GM20000 (cell line): ENCODE results near the gene SF3A1.
"Not testable (repeated sequence)": the region's sequence is repeated elsewhere in the genome, so short reads cannot be mapped to it uniquely, and the experiment has no call there.

ENCODE experiments used
- DNase-seq: peaks from one replicate; pipeline ENCODE4 v3.0.0; 2012; ENCODE audit warnings: low spot score
- TF ChIP-seq, protein P1 (sequence below): IDR thresholded peaks from 2 replicates; pipeline ENCODE4 v1.5.1; 2012; ENCODE audit warnings: mild to moderate bottlenecking, control low read depth; ENCODE audit errors: extremely low read depth, missing control alignments

SF3A1 gene

DNA sequence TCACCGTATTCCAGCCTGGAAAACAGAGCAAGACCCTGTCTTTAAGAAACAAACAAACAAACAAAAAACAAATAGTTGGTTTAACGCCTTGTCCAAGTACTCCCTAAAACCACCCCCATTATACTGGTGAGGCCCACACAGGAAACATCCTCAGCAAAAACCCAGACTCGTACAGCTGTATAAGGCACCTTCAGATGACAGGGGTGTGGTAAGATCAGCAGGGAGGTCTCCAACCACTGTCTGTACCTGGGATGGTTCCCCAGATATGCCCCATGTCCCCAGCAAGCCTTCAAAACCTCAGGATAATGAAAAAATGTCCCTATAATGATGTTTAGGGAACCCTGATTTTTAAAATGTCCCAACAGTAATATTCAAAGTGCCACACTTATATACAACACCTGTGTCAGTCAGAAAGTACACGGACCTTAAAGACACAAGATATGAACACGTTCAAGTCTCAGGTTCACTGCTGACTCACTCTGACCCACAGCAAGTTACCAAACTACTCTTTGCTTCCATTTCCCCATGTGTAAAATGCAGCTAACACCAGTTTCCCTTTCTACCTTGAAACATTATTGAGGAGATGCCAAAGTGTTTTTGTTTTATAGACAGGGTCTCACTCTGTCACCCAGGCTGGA, 9.3 kb downstream of the SF3A1 start:
- DNase-seq = no peak
- TF ChIP-seq, protein P1, sequence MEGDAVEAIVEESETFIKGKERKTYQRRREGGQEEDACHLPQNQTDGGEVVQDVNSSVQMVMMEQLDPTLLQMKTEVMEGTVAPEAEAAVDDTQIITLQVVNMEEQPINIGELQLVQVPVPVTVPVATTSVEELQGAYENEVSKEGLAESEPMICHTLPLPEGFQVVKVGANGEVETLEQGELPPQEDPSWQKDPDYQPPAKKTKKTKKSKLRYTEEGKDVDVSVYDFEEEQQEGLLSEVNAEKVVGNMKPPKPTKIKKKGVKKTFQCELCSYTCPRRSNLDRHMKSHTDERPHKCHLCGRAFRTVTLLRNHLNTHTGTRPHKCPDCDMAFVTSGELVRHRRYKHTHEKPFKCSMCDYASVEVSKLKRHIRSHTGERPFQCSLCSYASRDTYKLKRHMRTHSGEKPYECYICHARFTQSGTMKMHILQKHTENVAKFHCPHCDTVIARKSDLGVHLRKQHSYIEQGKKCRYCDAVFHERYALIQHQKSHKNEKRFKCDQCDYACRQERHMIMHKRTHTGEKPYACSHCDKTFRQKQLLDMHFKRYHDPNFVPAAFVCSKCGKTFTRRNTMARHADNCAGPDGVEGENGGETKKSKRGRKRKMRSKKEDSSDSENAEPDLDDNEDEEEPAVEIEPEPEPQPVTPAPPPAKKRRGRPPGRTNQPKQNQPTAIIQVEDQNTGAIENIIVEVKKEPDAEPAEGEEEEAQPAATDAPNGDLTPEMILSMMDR = no peak

DNA sequence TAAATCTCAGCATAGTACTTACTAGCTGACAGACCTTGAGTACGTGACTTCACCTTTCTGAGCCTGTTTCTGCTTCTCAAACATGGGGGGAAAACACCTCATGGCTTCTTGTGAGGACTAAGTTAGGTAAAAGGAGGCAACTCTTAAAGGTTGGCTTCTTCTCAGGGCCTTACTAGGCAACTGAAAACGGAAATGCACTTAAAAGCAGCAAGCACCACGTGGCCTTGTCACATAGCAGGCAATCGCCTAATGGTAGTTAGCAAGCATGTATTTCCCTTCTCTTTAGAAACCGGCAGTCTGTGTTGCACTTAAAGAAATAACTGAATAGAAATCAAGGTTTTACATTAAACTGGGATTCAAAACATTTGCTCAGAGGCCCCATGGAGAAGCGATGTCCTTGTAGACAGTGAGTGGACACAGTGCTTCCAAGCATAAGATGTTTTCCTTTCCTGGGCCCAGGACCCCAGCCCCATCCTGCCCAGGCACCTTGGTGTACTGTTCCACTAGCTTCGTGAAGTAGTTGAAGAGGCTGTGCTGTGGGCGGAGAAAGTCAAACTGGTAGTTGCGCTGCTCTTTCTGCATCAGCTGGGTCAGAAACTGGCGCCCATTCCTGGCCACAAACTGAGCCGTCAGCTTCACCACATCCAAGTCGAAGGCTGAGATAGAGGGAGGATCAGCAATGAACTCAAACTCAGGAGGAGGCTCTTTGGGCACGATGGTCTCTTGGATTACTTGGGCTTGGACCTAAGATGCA, 12.1 kb downstream of the SF3A1 start:
- no peak for DNase-seq
- TF ChIP-seq, protein P1 = no peak

DNA sequence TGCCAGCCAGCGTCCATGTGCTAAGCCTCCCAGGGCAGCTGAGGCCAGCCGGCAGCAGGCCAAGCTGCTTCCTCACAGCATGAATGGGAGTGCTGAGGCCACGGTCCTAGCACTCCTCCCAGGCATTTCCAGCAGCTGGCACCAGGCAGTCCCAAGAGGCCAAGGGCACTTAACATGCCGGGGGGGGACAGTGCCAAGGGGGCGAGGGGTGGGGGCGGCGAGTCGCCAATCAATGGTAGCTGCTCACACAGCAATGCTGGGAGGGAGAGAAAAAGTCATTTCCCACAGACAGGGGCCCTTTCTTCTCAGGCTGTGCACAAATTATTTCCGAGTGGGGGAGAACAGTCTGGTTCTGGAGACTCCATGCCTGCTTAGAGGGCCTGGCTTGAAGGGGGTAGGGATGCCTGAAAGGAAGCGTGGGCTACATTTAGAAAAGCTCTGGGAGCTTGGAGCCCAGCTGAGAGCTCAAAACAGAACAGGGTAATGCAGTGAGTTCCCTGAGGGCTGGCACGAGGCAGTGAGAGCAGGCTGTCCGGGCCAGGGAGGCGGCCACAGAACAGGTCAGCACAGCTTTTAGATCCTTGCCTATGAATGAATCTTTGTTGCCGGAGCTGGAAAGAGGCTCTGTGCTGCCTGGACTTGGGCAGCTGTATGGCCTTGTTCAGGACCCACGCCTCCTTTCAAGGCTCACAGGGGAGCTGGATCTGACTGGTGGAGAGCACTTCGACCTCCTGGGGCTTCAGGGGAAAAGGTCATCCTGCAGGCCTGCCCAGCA, 15.6 kb downstream of the SF3A1 start:
- DNase-seq = no peak
- TF ChIP-seq, protein P1 = no peak

DNA sequence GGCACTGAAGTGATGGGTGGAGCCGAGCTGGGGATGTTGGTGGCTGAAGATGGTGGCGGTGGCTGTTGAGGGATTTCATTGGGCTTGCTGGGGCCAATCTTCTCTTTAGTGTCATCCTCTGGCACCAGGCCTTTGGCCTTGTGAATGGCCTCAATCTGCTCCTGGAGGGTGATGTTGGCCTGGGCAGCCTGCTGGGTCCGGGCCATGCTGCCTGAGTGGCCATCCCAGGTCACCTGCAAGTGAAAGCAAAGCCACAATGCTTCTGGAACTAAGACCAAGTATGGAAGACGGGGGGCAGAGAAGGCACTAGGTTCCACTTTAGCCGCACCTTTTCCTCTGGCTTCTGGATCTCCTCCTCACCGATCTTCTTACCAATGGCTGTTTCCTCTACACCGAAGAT, 17.9 kb downstream of the SF3A1 start:
- no peak for DNase-seq

DNA sequence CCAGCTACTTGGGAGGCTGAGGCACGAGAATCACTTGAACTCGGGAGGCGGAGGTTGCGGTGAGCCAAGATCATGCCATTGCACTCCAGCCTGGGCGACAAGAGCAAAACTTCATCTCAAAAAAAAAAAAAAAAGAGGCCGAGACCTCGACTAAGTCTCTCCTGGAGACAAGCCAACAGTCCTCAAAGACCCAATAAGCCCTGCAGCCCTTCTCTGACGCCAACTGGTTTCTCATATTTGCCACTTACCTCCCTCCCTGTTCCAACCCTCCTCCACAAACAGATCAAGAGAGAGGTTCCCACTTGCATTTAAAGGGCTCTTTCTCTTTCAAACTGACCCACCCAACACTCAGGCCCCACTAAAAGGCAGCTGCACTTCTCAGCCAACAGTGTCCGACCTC, 18.4 kb downstream of the SF3A1 start:
- not testable (repeated sequence) for DNase-seq

More for the DNA sequence above, 17.9 kb downstream of the SF3A1 start:
- TF ChIP-seq, protein P1 = no peak

DNA sequence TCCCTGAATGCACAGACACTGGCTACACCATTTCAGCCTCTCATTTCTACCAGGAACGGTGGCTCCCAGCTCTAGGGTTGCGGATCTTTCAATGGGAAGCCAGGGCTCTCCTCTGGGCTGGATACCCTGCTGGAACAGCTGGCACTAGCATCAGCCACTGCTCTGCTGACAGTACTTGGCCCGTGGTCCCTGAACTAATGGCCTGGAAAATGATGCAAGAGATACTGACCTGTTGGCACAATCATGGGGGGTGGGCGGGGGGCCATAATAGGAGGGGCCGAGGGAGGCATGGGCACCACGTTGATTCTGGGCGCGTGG, 19.3 kb downstream of the SF3A1 start:
- no peak for DNase-seq

DNA sequence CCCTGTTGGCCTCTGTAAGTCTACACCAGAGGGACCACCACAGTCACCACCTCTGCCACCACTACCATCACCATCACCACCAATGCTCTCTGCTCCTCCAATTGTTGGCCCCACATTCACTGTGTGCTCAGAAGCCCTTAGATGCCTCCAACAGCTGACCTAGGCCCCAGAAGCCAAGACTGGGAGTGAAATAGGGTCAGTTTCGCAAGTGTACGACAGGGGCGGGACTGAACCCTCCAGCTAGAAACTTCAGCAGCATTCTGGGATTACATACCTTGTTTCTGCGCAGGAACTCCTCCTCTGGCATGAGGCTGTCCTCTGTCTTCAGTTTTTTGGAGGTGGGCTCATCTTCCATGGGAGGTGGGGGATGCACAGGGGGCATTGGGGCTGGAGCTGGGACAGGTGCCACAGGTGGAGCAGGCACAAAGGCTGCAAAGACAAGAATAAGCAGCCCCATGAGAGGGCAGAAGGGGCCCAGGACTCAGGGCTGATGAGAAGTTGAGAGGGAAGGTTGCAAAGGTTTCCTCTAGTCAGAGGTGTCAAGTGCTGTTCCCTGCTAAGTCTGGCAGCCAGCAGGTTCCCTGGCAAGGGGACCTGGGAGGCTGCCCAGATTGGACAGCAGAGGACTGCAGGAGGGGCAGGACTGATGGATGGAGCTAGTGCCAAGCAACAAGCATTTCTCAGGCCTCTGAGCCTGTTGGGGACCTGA, 19.8 kb downstream of the SF3A1 start:
- no peak for DNase-seq
- TF ChIP-seq, protein P1 = no peak

More for the DNA sequence above, 19.3 kb downstream of the SF3A1 start:
- TF ChIP-seq, protein P1 = no peak
